PC-9 (cell line): Measurements from ENCODE around the gene KDM1A. TPM values are rescaled to one million over a fixed set of nuclear protein-coding genes. Genes with fewer than 3 reads are reported as not detected.

ENCODE experiments used
- BruUV-seq: library from RNA; stranded (reverse); fragments of 400-500 nt; replicated peaks from 2 replicates; lab custom pipeline; 2021; lab: Mats Ljungman, UMichigan
- CTCF ChIA-PET: fragments of 300-600 bp; sonication (Branson Sonifier 250); formaldehyde crosslinking; loops from one replicate; lab custom pipeline; 2022; ENCODE audit warnings: antibody characterized with exemption; lab: Charles Lee
- POLR2A ChIA-PET: fragments of 300-600 bp; sonication (Branson Sonifier 250); formaldehyde crosslinking; loops from one replicate; lab custom pipeline; 2022; ENCODE audit warnings: antibody characterized with exemption; ENCODE audit not compliant: unreplicated experiment; lab: Charles Lee
- DNase-seq, 2 experiments: peaks; one replicate each; pipeline versions ENCODE4 v3.0.0 to v3.0.0-alpha.2; 2015 to 2022; ENCODE audit warnings: mixed read lengths in 1 of 2
- H2AFZ ChIP-seq: fragments of 200-600 bp; sonication (generic); 2 replicates; pipeline ENCODE4 v1.8.1; 2017; ENCODE audit warnings: antibody characterized with exemption
- H3F3A ChIP-seq: fragments of 200-600 bp; sonication (generic); 2 replicates; pipeline ENCODE4 v1.8.1; 2017; ENCODE audit warnings: antibody characterized with exemption, mild to moderate bottlenecking, low read depth; ENCODE audit not compliant: insufficient read depth
- H3K27ac ChIP-seq: fragments of 200-600 bp; sonication (generic); 2 replicates; pipeline ENCODE4 v1.6.1; 2016; ENCODE audit warnings: mixed run types
- H3K27me3 ChIP-seq: fragments of 200-600 bp; sonication (generic); 2 replicates; pipeline ENCODE4 v1.6.1; 2016; ENCODE audit warnings: low read depth, mixed run types; ENCODE audit not compliant: insufficient read depth
- H3K36me3 ChIP-seq: fragments of 200-600 bp; sonication (generic); 2 replicates; pipeline ENCODE4 v1.6.1; 2016; ENCODE audit warnings: low read depth, mixed run types
- H3K4me1 ChIP-seq: fragments of 200-600 bp; sonication (generic); replicated peaks from 2 replicates; pipeline ENCODE4 v1.6.1; 2016; ENCODE audit warnings: mixed run types; ENCODE audit not compliant: insufficient read depth
- H3K4me2 ChIP-seq: fragments of 200-600 bp; sonication (generic); 2 replicates; pipeline ENCODE4 v1.6.1; 2017; ENCODE audit warnings: mixed run types
- H3K4me3 ChIP-seq: fragments of 200-600 bp; sonication (generic); 2 replicates; pipeline ENCODE4 v1.6.1; 2016; ENCODE audit warnings: mixed run types
- H3K79me2 ChIP-seq: fragments of 200-600 bp; sonication (generic); 2 replicates; pipeline ENCODE4 v1.6.1; 2017; ENCODE audit warnings: low read depth, mixed run types
- H3K9me2 ChIP-seq: fragments of 200-600 bp; sonication (generic); 2 replicates; pipeline ENCODE4 v1.8.1; 2017; ENCODE audit warnings: mild to moderate bottlenecking; ENCODE audit not compliant: insufficient read depth
- H3K9me3 ChIP-seq: fragments of 200-600 bp; sonication (generic); 2 replicates; pipeline ENCODE4 v1.8.1; 2016; ENCODE audit warnings: low read depth; ENCODE audit not compliant: insufficient read depth
- H4K20me1 ChIP-seq: fragments of 200-600 bp; sonication (generic); 2 replicates; pipeline ENCODE4 v1.8.1; 2017; ENCODE audit not compliant: insufficient read depth
- CTCF ChIP-seq: fragments of 200-600 bp; sonication (generic); conservative IDR thresholded peaks from 2 replicates; pipeline ENCODE4 v1.6.1; 2017; ENCODE audit warnings: mixed run types, antibody characterized with exemption, mild to moderate bottlenecking, moderate library complexity
- EZH2 ChIP-seq: fragments of 200-600 bp; sonication (generic); IDR thresholded peaks from 2 replicates; pipeline ENCODE4 v1.8.0; 2017; ENCODE audit warnings: antibody characterized with exemption, low read depth
- intact Hi-C: fragments of 100-400 bp; cut with micrococcal nuclease; formaldehyde crosslinking; loops from one replicate; pipeline ENCODE4 v1.10.0; 2022; ENCODE audit not compliant: unreplicated experiment
- total RNA-seq: library from RNA; stranded (reverse); gene quantifications from 2 replicates; pipeline ENCODE4 v1.2.3, GENCODE V29; 2021

The KDM1A gene
- total RNA-seq, 1 experiment from 2014 or later, result 213 TPM

GRCh38 chr1:23020706-23021405, 1.6 kb downstream of the KDM1A start:
- peak overlapping the region; percentile 88 for H3K27ac ChIP-seq
- peak overlapping the region; percentile 86 for H3K4me2 ChIP-seq
- TF ChIP-seq CTCF (no peak), EZH2 (no peak)
- no peak overlapping the region for H2AFZ ChIP-seq
- intact Hi-C loops, result no loop called here
- no peaks in the 10 kb centered on the region for H3K9me2 ChIP-seq
- DNase-seq, result no peak
- ChIA-PET POLR2A (interaction anchor here (0.5 to 0.6 kb wide), 3 partner anchors 18 to 41 kb away, joined by 6 to 9 read pairs (median 8); no protein-coding TSS in a partner anchor), CTCF (interaction anchor here (0.6 to 0.7 kb wide), 2 partner anchors 60 to 196 kb away, joined by 3 to 8 read pairs; partner anchors contain the start of gene HTR1D)
- no peaks in the 10 kb centered on the region for H3K27me3 ChIP-seq
- no peaks in the 10 kb centered on the region for H3K9me3 ChIP-seq
- H3K4me1 ChIP-seq, result peaks cover 47% of the 10 kb centered on the region
- peaks cover 24% of the 10 kb centered on the region; the same call in 1 of the 2 replicates for H3K36me3 ChIP-seq
- peaks cover 24% of the 10 kb centered on the region; the same call in 1 of the 2 replicates for H3F3A ChIP-seq
- peaks cover 76% of the 10 kb centered on the region for H3K79me2 ChIP-seq
- H3K4me3 ChIP-seq, result peak overlapping the region; percentile 86
- peaks cover 40% of the 10 kb centered on the region for H4K20me1 ChIP-seq
- no TSS peak for BruUV-seq

- intact Hi-C loops, result no loop called here
- peaks cover 57% of the 10 kb centered on the region for H3K4me1 ChIP-seq
- CTCF ChIA-PET, result no interaction called here
- peak overlapping the region; percentile 86 for H3K4me3 ChIP-seq
- POLR2A ChIA-PET, result no interaction called here
- peaks cover 47% of the 10 kb centered on the region for H4K20me1 ChIP-seq
- no peaks in the 10 kb centered on the region for H3K9me2 ChIP-seq
- H3K27ac ChIP-seq, result peak overlapping the region; percentile 88
- TF ChIP-seq EZH2 (no peak), CTCF (no peak)
- H3F3A ChIP-seq, result peaks cover 32% of the 10 kb centered on the region; the same call in 1 of the 2 replicates
- H2AFZ ChIP-seq, result no peak overlapping the region
- H3K9me3 ChIP-seq, result no peaks in the 10 kb centered on the region
- peaks cover 24% of the 10 kb centered on the region; the same call in 1 of the 2 replicates for H3K36me3 ChIP-seq
- peaks cover 86% of the 10 kb centered on the region for H3K79me2 ChIP-seq
- no TSS peak for BruUV-seq
- no peaks in the 10 kb centered on the region for H3K27me3 ChIP-seq
- DNase-seq, result no peak
- peak overlapping the region; percentile 86 for H3K4me2 ChIP-seq
Measured at GRCh38 chr1:23021834-23022233, 2.6 kb downstream of the KDM1A start.

- no peak overlapping the region for H2AFZ ChIP-seq
- DNase-seq, result no peak
- H3K4me1 ChIP-seq, result peaks cover 66% of the 10 kb centered on the region
- H3K9me2 ChIP-seq, result no peaks in the 10 kb centered on the region
- intact Hi-C loops, result no loop called here
- ChIA-PET CTCF (interaction anchor here (0.6 kb wide), 1 partner anchor 26 kb away, joined by 5 read pairs; no protein-coding TSS in a partner anchor), POLR2A (no interaction called here)
- BruUV-seq, result no TSS peak
- no peaks in the 10 kb centered on the region for H3K27me3 ChIP-seq
- TF ChIP-seq CTCF (no peak), EZH2 (no peak)
- H4K20me1 ChIP-seq, result peaks cover 62% of the 10 kb centered on the region
- peak overlapping the region; percentile 86 for H3K4me2 ChIP-seq
- H3K9me3 ChIP-seq, result no peaks in the 10 kb centered on the region
- H3K79me2 ChIP-seq, result peaks cover 97% of the 10 kb centered on the region
- H3F3A ChIP-seq, result peaks cover 32% of the 10 kb centered on the region; the same call in 1 of the 2 replicates
- H3K36me3 ChIP-seq, result peaks cover 24% of the 10 kb centered on the region; the same call in 1 of the 2 replicates
- H3K27ac ChIP-seq, result peak overlapping the region; percentile 88
- H3K4me3 ChIP-seq, result peak overlapping the region; percentile 86
Measured at GRCh38 chr1:23023174-23023845, 4.0 kb downstream of the KDM1A start.
